Pons (tissue), 1 donor: Measurements from ENCODE around the gene ARHGAP31.

Experiments used
- DNase-seq: peaks from one replicate; pipeline ENCODE4 v3.0.0-alpha.2; 2016; ENCODE audit warnings: low spot score

The ARHGAP31 gene

DNA sequence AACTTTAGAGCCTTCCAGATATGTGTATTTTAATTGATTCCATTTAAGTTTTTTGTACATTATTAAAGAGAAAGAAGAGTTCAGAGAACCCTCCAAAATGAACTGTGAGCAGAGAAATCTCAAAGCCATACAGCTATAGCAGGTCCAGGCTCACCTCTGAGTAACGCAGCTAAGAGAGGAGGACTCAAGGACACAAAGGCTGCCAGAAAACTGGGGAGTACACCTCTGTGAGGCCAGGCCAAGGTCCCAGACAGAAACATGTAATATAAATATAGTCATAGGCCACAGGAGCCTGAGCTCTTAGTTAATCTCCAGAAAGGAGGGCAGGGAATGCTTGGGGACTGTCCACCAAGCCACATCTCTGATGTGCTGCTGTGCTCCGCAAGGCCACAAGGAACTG is 102.7 kb downstream of the ARHGAP31 start:
- DNase-seq: no peak

GRCh38 chr3:119400466-119400865 is 106.3 kb downstream of the ARHGAP31 start:
- no peak for DNase-seq

DNA sequence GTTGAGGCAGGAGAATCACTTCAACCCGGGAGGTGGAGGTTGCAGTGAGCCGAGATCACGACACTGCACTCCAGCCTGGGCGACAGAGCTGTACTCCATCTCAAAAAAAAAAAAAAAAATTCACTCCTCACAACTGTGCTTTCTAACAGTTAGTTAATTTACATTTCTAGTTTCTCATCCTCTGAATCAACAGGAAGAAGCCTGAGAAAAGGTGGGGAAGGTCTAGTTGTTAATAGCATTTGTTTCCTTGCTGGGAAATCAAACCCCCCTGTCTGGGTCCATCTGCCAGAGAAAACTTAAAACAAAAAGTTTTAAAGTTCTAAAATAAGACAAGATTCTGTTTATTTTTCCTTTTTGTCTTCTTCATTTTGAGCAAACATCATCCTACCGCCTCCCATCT is 106.9 kb downstream of the ARHGAP31 start:
- no peak for DNase-seq

- no peak for DNase-seq
These were observed 107.6 kb downstream of the ARHGAP31 start for GRCh38 chr3:119401503-119402440.

DNA sequence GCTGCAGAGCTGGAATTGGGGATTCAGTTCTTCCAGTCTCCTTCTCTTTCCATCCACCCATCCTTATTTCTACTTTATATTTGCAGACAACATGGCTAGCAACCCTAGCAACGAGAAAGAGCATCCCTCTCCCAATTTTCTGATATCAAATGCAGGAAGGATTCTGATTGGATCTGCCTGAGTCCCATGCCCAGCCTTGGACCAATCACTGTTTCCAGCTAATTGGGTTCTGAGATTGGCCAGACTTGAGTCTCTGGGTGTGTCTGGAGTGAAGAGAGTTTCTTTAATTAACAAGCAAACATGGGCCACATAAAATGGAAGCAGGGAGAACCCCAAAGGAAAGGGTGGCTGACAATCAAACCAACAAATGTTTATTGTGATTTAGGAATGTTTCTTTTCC is 108.6 kb downstream of the ARHGAP31 start:
- no peak for DNase-seq

GRCh38 chr3:119403201-119403600 is 109.0 kb downstream of the ARHGAP31 start:
- DNase-seq: no peak

DNA sequence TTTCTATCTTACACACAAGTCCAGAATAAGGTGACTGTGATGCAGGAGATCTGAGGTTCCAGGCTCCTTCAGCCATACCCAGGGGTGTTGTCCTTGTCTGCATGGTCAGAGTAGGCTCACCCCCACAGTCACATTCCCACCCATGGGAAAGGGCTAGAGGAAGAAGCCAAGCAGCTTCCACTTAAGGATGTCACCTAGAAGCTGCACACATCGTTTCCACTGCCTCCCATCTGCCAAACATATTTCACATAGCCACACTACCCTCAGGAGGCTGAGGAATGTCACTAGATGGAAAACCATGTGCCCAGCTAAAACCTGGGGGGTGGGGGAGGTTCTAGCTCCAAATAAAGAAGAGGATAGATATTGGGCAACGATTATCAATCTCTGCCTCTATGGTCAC is 111.1 kb downstream of the ARHGAP31 start:
- DNase-seq: no peak

DNA sequence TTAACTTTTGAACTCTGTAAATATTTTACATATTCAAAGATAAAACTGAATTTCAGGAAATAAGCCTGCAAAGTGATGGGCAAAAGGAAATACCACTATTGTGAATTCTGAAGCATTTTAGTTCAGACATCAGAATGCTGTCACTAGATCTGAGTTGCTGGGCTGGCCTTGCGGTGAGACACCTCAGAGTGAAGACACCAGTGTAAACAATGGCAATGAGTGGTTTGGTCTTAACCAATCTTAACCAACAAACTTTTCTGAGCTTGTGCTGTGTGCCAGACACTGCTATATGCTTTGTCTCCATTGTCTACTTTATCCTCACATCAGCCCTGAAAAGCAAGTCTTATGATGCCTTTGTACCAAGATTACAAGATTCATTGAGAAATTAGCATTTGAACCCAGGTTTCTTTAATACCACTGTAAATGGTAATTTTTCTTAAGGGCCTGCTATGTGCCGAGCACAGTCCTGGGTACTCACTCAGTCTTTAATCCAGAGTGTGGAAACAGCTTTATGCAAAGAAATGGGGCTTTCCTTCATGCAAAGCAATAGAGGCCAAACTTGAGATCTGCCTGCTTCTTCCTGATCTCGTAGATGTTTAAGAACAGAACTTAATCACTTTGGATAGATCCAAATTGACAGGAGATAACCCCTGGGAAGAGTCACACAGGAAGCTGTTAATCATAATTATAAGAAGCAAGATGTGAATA is 114.2 kb downstream of the ARHGAP31 start:
- no peak for DNase-seq

- DNase-seq: no peak
These were observed 115.7 kb downstream of the ARHGAP31 start for GRCh38 chr3:119409844-119410243.

GRCh38 chr3:119413603-119414280 is 119.6 kb downstream of the ARHGAP31 start:
- peak; percentile 12 for DNase-seq

DNA sequence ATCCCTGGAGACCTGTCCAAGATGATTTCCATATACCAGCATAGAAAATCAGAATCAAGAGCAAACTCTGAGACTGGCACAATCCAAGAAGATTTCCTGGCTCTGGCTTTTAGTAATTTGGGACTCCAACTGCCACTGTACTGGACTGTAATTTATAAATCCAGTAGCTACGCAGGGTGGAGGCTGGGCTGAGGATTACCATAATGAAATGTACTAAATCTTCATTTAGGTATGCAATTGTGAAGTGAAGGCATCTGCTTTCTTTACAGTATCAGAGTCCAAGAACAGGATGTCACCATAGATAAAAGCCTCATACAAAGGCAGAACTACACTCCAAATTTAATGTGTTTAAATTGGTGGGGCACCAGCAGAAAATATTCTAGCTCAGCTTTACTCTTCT is 122.7 kb downstream of the ARHGAP31 start:
- DNase-seq: no peak

DNA sequence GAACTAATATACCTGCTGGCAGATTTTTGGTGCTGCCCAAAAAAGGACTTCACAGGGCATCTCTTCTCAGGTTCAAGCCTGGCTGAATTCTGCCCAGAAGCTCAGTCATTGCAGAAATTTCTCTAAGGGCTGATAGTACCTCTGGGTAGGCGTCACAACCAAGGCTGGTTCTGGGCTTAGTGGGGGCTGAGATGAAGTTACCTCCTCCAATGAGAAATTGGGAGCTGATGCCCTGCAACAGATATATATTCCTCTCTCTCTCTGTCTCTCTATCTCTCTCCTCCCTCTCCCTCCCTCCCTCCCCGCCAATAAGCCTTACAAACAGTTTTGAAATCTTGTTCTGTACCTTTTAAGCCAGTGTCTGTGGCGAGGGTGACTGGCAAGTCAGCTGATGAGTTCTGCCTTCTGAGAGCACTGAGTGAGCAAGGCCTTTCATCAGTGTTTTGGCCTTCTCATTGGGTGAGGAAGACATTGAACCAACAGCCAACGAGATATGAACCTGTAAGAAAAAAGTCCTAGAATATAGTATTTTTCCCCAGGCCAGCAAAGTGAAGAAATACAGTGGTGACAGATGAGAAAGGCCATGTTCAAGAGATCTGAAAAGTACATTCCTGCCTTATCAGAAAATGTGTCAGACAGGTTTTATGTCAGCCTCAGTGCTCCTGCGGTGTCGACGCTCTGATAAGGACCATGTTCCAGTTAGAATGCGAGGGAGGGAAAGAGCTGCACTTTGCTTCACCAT is 123.8 kb downstream of the ARHGAP31 start:
- DNase-seq: no peak

- DNase-seq: no peak
These were observed 124.5 kb downstream of the ARHGAP31 start for GRCh38 chr3:119418641-119419040.

- no peak for DNase-seq
These were observed 126.0 kb downstream of the ARHGAP31 start for GRCh38 chr3:119420196-119420595.

GRCh38 chr3:119427669-119428068 is 133.5 kb downstream of the ARHGAP31 start:
- DNase-seq: no peak

GRCh38 chr3:119428538-119428937 is 134.4 kb downstream of the ARHGAP31 start:
- no peak for DNase-seq

- DNase-seq: no peak
These were observed 139.6 kb downstream of the ARHGAP31 start for GRCh38 chr3:119433613-119434325.

DNA sequence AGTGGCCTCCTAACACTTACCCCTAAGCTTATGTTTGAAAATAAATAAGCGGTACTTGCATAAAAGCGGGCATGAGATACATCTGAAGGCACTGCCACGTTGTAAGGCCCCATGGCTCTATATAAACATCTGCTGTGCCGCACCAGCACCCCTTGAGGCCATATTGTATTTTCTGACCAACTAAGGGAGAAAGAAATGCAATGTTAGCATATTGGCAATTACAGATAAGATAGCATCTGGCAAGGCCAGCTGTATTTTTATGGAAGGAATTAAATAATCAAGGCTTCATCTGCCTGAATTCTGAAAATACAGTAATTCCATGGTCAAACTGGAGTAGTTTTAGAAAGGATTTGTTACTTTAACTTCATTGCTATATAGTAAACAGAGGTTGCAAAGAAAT is 140.5 kb downstream of the ARHGAP31 start:
- DNase-seq: no peak

GRCh38 chr3:119436977-119437376 is 142.8 kb downstream of the ARHGAP31 start:
- no peak for DNase-seq

- DNase-seq: no peak
These were observed 143.6 kb downstream of the ARHGAP31 start for GRCh38 chr3:119437691-119438258.

- DNase-seq: no peak
These were observed 149.0 kb downstream of the ARHGAP31 start for GRCh38 chr3:119443179-119443578.
